HEK293T (cell line): ENCODE measurements around the gene MRNIP.

Experiments used
- CTCF ChIA-PET: fragments of 350-600 bp; formaldehyde crosslinking; extraction: SDS; loops from one replicate; lab custom pipeline; 2021; ENCODE audit warnings: antibody characterized with exemption, inconsistent platforms; lab: Yijun Ruan, JAX
- POLR2A ChIA-PET: fragments of 350-600 bp; formaldehyde crosslinking; extraction: SDS; loops from one replicate; lab custom pipeline; 2020; ENCODE audit warnings: antibody characterized with exemption, inconsistent platforms; lab: Yijun Ruan, JAX
- DNase-seq: peaks from one replicate; pipeline ENCODE4 v3.0.0; 2012; ENCODE audit warnings: mixed read lengths; ENCODE audit errors: extremely low spot score
- ARNT ChIP-seq: fragments of 450-650 bp; IDR thresholded peaks from 2 replicates; pipeline ENCODE4 v1.6.1; 2017; ENCODE audit warnings: mild to moderate bottlenecking
- BHLHE40 ChIP-seq: fragments of 450-650 bp; IDR thresholded peaks from 2 replicates; pipeline ENCODE4 v1.6.1; 2016; ENCODE audit warnings: mild to moderate bottlenecking, moderate library complexity, borderline replicate concordance
- CTBP1 ChIP-seq: fragments of 450-650 bp; IDR thresholded peaks from 2 replicates; pipeline ENCODE4 v1.6.1; 2016; ENCODE audit warnings: borderline replicate concordance
- ELF4 ChIP-seq: fragments of 450-650 bp; IDR thresholded peaks from 2 replicates; pipeline ENCODE4 v1.6.1; 2017; ENCODE audit warnings: antibody characterized with exemption
- FOXA1 ChIP-seq: fragments of 450-650 bp; IDR thresholded peaks from 2 replicates; pipeline ENCODE4 v1.6.1; 2016; ENCODE audit warnings: mild to moderate bottlenecking
- FOXK2 ChIP-seq: fragments of 450-650 bp; IDR thresholded peaks from 2 replicates; pipeline ENCODE4 v1.6.1; 2016; ENCODE audit warnings: mild to moderate bottlenecking
- FOXM1 ChIP-seq: fragments of 450-650 bp; IDR thresholded peaks from 2 replicates; pipeline ENCODE4 v1.6.1; 2017; ENCODE audit warnings: mild to moderate bottlenecking, borderline replicate concordance
- HDGF ChIP-seq: fragments of 450-650 bp; IDR thresholded peaks from 2 replicates; pipeline ENCODE4 v1.6.1; 2017; ENCODE audit warnings: antibody characterized with exemption, borderline replicate concordance
- L3MBTL2 ChIP-seq: fragments of 450-650 bp; conservative IDR thresholded peaks from 2 replicates; pipeline ENCODE4 v1.6.1; 2016; ENCODE audit warnings: mild to moderate bottlenecking
- LEF1 ChIP-seq: fragments of 450-650 bp; IDR thresholded peaks from 2 replicates; pipeline ENCODE4 v1.6.1; 2017; ENCODE audit warnings: mild to moderate bottlenecking, borderline replicate concordance
- NFRKB ChIP-seq: fragments of 450-650 bp; IDR thresholded peaks from 2 replicates; pipeline ENCODE4 v1.6.1; 2016; ENCODE audit warnings: mild to moderate bottlenecking, moderate library complexity
- SP1 ChIP-seq: fragments of 450-650 bp; IDR thresholded peaks from 2 replicates; pipeline ENCODE4 v1.6.1; 2017
- SUZ12 ChIP-seq: fragments of 450-650 bp; IDR thresholded peaks from 2 replicates; pipeline ENCODE4 v1.6.1; 2016; ENCODE audit warnings: mild to moderate bottlenecking
- TARDBP ChIP-seq: fragments of 450-650 bp; IDR thresholded peaks from 2 replicates; pipeline ENCODE4 v1.6.1; 2016
- ZNF384 ChIP-seq: fragments of 450-650 bp; IDR thresholded peaks from 2 replicates; pipeline ENCODE4 v1.6.1; 2016
- TF ChIP-seq, protein P1 (sequence below): fragments of 450-650 bp; IDR thresholded peaks from 2 replicates; pipeline ENCODE4 v1.6.1; 2016

MRNIP gene

DNA sequence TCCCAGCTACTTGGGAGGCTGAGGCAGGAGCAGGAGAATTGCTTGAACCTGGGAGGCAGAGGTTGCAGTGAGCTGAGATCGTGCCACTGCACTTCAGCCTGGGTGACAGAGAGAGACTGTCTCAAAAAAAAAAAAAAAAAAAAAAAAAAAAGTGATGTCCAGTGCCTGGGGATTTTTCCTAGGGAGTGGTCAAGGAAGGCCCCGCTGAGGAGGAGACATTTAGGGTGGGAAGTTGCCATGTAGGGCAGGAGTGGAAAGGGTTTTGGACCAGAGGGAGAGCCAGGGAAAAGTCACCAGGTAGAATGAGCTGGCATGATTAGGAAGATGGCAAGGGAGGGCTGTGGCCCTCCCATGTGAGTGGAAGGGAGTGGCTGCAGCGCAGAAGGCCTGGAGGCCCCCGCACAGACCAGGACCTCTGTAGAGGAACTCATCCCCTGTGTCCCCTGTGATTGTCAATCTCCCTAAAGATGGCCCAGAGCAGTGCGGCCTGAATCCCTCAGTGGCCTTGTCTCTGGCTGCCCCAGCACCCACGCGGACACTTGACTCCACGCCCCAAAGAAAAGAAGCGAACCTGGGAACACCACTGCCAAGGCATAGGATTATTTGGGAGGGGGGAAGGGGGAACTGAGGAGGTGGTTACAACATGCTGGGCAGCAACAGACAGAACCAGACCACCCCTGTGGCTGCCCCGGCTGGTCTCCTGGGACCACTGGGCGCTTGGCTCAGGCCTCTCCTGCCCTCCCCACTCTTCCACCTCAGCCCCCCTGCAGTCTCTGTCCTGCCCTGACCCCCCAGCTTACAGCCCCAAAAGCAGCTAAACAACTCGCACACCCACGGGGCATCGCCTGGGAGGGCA lies 40.5 kb downstream of the MRNIP start:
- ChIA-PET CTCF (no interaction called here), POLR2A (no interaction called here)
- no peak for DNase-seq
- TF ChIP-seq TARDBP, result no peak
- TF ChIP-seq HDGF, result 0 out of 2 replicates have a peak, but pooled peaks have one; percentile 15

DNA sequence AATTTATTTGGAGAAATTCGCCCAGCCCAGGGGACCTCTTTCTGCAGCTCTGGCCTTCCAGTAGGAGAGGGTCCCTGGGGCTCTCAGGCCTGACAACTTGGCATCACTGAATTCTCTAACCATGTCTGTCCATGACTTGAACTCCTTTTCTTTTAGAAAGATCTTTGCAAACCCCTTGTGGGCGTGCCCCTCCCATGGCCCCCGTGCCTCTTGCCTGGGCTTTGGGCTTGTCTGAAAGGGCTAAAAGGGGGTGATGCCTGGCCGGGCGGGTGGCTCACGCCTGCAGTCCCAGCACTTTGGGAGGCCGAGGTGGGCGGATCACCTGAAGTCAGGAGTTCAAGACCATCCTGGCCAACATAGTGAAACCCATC lies 41.2 kb downstream of the MRNIP start:
- no peak for TF ChIP-seq SP1
- no peak for TF ChIP-seq HDGF
- TF ChIP-seq ARNT, result no peak
- no peak for TF ChIP-seq SUZ12
- TF ChIP-seq LEF1, result no peak
- no peak for TF ChIP-seq CTBP1
- TF ChIP-seq L3MBTL2, result no peak
- TF ChIP-seq, protein P1, sequence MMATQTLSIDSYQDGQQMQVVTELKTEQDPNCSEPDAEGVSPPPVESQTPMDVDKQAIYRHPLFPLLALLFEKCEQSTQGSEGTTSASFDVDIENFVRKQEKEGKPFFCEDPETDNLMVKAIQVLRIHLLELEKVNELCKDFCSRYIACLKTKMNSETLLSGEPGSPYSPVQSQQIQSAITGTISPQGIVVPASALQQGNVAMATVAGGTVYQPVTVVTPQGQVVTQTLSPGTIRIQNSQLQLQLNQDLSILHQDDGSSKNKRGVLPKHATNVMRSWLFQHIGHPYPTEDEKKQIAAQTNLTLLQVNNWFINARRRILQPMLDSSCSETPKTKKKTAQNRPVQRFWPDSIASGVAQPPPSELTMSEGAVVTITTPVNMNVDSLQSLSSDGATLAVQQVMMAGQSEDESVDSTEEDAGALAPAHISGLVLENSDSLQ, result no peak
- TF ChIP-seq FOXA1, result no peak
- no peak for TF ChIP-seq FOXK2
- TF ChIP-seq NFRKB, result no peak
- TF ChIP-seq TARDBP, result no peak
- TF ChIP-seq ZNF384, result no peak
- no peak for TF ChIP-seq FOXM1
- no peak for TF ChIP-seq ELF4
- ChIA-PET CTCF (no interaction called here), POLR2A (no interaction called here)
- DNase-seq, result no peak

DNA sequence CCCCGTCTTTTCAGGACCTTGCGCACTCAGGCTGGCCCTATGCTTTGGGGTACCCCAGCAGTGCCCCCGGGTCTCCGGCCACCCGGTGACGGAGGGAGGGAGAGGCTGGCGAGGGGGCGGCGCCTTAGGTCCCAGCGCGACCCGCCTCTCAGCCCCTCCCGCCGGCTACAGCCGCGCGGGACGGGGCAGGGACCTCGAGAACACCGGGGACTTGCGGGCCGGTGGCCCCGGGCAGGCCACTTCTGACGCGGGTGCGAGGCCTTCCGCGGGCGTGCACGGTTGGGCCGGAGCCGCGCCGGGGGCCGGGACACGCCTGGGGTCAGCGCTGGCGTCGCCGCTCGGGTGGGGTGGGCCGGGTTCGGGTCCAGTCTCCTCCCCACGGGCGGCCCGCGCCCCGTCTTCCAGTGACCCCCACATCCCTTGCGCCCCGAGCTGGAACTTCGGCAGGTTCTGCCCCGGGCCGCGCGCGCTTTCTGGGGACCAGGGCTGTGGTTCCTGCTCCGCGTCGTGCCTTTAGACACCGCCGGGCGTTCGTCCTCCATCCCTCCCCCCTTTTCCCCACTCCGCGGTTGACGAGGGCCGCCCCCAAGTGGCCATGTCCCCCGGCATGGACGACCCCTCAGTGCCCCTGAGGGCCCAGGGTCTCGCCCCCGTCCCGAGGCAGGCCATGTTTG lies 41.7 kb downstream of the MRNIP start:
- TF ChIP-seq SUZ12, result no peak
- no peak for TF ChIP-seq LEF1
- TF ChIP-seq TARDBP, result no peak
- TF ChIP-seq FOXM1, result no peak
- no peak for TF ChIP-seq SP1
- TF ChIP-seq NFRKB, result no peak
- TF ChIP-seq FOXK2, result no peak
- TF ChIP-seq, protein P1, result no peak
- no peak for TF ChIP-seq HDGF
- no peak for TF ChIP-seq ELF4
- TF ChIP-seq FOXA1, result no peak
- TF ChIP-seq BHLHE40, result no peak
- TF ChIP-seq ARNT, result no peak
- TF ChIP-seq CTBP1, result no peak
- TF ChIP-seq ZNF384, result no peak
- no peak for TF ChIP-seq L3MBTL2

DNA sequence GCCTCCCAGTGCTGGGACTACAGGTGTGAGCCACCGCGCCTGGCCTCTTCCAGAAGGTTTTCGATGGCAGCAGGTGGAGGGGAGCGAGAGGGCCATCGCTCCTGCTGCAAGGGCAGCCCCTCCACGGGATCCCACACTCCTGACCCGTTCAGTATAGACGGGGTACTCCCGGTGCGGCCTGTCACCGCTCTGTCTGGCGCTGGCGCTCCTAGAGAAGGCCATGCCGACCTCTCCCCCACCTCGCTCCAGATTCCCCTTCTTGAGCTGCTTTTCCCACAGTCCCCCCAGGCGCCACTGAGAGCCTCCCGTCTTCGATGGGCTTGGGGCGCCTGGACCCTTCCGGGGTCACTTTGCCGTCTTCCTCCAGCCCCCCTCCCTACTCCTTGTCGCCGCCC lies 42.2 kb downstream of the MRNIP start:
- CTCF ChIA-PET, result no interaction called here
- DNase-seq, result no peak
- POLR2A ChIA-PET, result no interaction called here
- TF ChIP-seq CTBP1 (no peak), ZNF384 (no peak)

More for the DNA sequence above, 41.7 kb downstream of the MRNIP start:
- no peak for DNase-seq
- ChIA-PET CTCF (no interaction called here), POLR2A (no interaction called here)

DNA sequence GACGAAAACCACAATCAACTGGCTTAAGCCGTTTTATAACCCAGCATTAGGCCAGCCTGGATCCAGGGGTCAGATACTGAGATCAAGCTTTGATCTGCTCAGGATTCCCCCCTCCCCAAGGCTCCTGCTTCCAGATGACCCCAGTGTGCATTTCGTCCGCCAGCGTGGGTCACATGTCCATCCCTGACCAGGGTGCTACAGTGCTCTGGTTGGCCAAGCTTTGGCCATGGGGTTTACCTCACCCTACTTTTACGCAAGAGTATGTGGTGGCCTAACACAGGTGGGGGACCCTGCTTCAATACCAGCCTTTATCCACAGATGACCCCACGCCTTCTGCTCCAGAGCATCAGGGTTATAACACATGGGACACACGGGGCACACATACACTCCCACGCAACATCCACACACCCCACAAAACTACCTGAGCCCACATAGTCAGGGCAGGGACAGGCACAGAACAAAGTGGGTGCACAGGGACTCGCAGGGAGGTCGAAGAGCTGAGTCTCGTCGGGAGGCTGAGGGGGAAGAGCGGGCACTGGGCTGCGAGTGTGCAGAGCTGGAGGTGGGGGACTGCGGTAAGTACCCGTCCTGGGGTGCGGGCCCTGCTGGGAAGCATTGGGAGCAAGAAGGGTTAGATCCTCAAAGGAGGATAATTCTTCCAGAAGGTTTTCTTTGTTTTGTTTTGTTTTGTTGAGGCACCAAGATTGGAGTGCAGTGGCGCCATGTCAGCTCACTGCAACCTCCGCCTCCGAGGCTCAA lies 42.9 kb downstream of the MRNIP start:
- no peak for TF ChIP-seq ARNT
- TF ChIP-seq SUZ12, result no peak
- TF ChIP-seq CTBP1, result no peak
- TF ChIP-seq NFRKB, result no peak
- TF ChIP-seq FOXK2, result no peak
- TF ChIP-seq ZNF384, result no peak
- no peak for TF ChIP-seq HDGF
- ChIA-PET CTCF (no interaction called here), POLR2A (no interaction called here)
- no peak for DNase-seq

DNA sequence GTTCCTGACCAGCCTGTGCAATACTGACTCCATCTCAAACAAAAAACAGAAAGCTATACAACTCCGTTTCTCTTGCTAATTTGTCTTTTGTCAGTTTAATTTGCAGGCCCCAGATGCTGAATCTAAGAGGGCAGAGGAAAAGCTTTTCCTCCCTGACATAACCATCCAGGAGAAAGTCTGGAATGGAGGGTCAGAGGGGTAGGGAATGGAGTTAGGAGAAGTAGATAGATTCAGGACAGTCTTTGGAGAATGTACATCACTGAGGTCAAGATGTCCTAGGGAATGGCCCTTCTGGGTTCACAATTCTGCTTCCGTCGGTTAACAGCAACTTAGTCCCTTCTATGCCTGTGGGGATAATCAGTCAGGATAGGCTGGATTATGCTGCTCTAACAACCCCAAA lies 44.5 kb downstream of the MRNIP start:
- ChIA-PET POLR2A (interaction anchor here (0.6 kb wide), 1 partner anchor 18 kb away, joined by 3 read pairs; no protein-coding TSS in a partner anchor), CTCF (interaction anchor here (0.7 kb wide), 1 partner anchor 54 kb away, joined by 3 read pairs; no protein-coding TSS in a partner anchor)
- TF ChIP-seq FOXA1 (no peak), NFRKB (no peak), LEF1 (no peak), ELF4 (no peak), BHLHE40 (no peak), FOXK2 (no peak), ZNF384 (no peak), FOXM1 (no peak), ARNT (no peak), SP1 (no peak), HDGF (no peak)
- TF ChIP-seq, protein P1, result no peak
- no peak for DNase-seq
